ENCODE results near the gene ANGEL1. TPM values are rescaled to one million over a fixed set of nuclear protein-coding genes. Genes with fewer than 3 reads are reported as not detected.

Gene ANGEL1
- total RNA-seq, 4 donors from 2014 or later: 11.8 to 18.8 (median 16.3) TPM

- DNase-seq (ENCODE audit: low spot score) (no peak), ATAC-seq (ENCODE audit: low FRiP score) (peak; percentile 80)
- no peak for TF ChIP-seq CTCF (IDR thresholded peaks at IDR 0.05)
Measured at GRCh38 chr14:76844223-76844622, 31.5 kb upstream of the ANGEL1 start.

- ATAC-seq (ENCODE audit: low FRiP score) (no peak), DNase-seq (ENCODE audit: low spot score) (no peak)
- TF ChIP-seq CTCF (IDR thresholded peaks at IDR 0.05): no peak
Measured at GRCh38 chr14:76842414-76842813, 29.7 kb upstream of the ANGEL1 start.

- ATAC-seq (ENCODE audit: low FRiP score): no peak
- TF ChIP-seq CTCF (IDR thresholded peaks at IDR 0.05): no peak
- DNase-seq (ENCODE audit: low spot score): no peak
Measured at GRCh38 chr14:76837524-76837923, 24.8 kb upstream of the ANGEL1 start.

- ATAC-seq (ENCODE audit: low FRiP score): no peak
- TF ChIP-seq CTCF (IDR thresholded peaks at IDR 0.05): no peak
- DNase-seq (ENCODE audit: low spot score): no peak
Measured at GRCh38 chr14:76836029-76836630, 23.4 kb upstream of the ANGEL1 start.

GRCh38 chr14:76834241-76834661 lies 21.6 kb upstream of the ANGEL1 start:
- DNase-seq (ENCODE audit: low spot score) (no peak), ATAC-seq (ENCODE audit: low FRiP score) (no peak)
- TF ChIP-seq CTCF (IDR thresholded peaks at IDR 0.05): no peak

GRCh38 chr14:76833011-76833410 lies 20.3 kb upstream of the ANGEL1 start:
- DNase-seq (ENCODE audit: low spot score): no peak
- no peak for ATAC-seq (ENCODE audit: low FRiP score)

More at GRCh38 chr14:76833011-76833410, 20.3 kb upstream of the ANGEL1 start:
- no peak for TF ChIP-seq CTCF (IDR thresholded peaks at IDR 0.05)

All from omental fat pad (tissue), 4 donors.